H1 (cell line): Measurements from ENCODE around the gene NGEF. TPM values are rescaled to one million over a fixed set of nuclear protein-coding genes. Genes with fewer than 3 reads are reported as not detected.

ENCODE experiments used
- BCL11A ChIP-seq, 2 experiments: IDR thresholded peaks; one replicate each; pipeline ENCODE4 v1.6.1; 2011; ENCODE audit warnings: low read depth in 2 of 2, low read length in 2 of 2, mild to moderate bottlenecking in 2 of 2
- NANOG ChIP-seq: IDR thresholded peaks from 2 replicates; pipeline ENCODE4 v1.6.1; 2011; ENCODE audit warnings: low read length, low read depth, mild to moderate bottlenecking, inconsistent platforms; ENCODE audit not compliant: insufficient read depth, poor library complexity, severe bottlenecking
- TEAD4 ChIP-seq: IDR thresholded peaks from 2 replicates; pipeline ENCODE4 v1.6.1; 2012; ENCODE audit warnings: low read depth, low read length, inconsistent platforms, mixed read lengths
- polyA plus RNA-seq, 7 experiments: library from polyadenylated mRNA; depleted of rRNA in 3 of 7; stranded (reverse) in 5 of 7; unstranded in 2 of 7; fragments of >200 nt in 5 of 7; fragments of 200-250 nt in 2 of 7; gene quantifications; 1 replicate in 5 of 7; 2 replicates in 1 of 7; 4 replicates in 1 of 7; pipeline versions ENCODE4 v1.2.1 to v1.2.3, GENCODE V29; 2011 to 2013; ENCODE audit warnings: missing spikeins in 2 of 7, mixed read lengths in 2 of 7
- total RNA-seq: library from RNA; stranded (reverse); fragmentation: NEBNext Ultra II Directional; extraction: Animal tissue kit (Norgen Biotek cat#: 25700); gene quantifications from 2 replicates; pipeline ENCODE4 v1.2.1, GENCODE V29; 2021

The NGEF gene
- total and polyA plus RNA-seq, 2 of the 8 experiments (the other 6 are each of a cell fraction or from before 2014, with no cell fraction given) = 2.7 to 3.2 TPM

DNA sequence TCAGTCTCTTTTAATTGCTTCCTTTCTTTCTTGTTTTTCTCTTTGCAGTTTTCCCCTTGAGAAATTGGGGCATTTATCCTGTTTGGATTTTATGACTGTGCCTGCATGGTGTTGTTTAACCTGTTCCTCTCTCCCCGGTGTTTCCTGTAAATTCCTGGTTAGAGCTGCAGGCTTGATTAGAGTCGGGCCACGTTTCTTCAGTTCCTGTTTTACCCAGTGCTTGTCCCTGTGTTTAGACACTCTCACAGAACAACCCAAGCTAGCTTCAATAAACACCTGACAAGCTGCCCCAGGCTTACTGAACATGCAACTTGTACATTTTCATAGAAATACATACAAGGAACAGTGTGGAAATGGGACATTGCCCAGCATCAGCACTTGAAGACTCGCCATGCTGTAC lies 53.9 kb downstream of the NGEF start (continued):
- TF ChIP-seq NANOG (no peak), TEAD4 (no peak), BCL11A (IDR thresholded peaks at IDR 0.05; ENCODE audit: low read depth in 2 of 2, low read length in 2 of 2) (no peak)
